ENCODE results near the gene LIPK. TPM values are rescaled to one million over a fixed set of nuclear protein-coding genes. Genes with fewer than 3 reads are reported as not detected.

LIPK gene
- polyA plus RNA-seq, 2 of the 4 experiments (the other 2 are of a cell fraction) = 0.05 TPM; not detected in 1

DNA sequence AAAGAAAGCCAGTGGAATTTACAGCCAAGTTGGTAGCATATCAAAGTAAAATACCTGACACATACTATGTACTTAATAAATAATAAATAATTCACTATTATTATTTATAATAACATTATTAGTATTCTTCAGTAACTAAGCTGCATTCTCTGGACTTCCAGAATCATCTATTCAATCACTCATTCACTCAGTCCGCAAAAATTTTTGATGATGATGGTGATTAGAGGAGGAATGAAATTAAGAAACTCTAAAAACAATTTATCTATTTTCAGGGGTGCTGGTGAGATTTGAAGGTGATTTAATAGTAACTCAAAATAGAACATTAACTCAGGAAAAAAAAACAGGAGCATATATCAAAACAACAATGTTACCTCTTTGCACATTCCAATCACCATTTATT lies 50.6 kb downstream of the LIPK start:
- H3K4me2 ChIP-seq = no peak overlapping the region
- ChIA-PET POLR2A (no interaction called here), CTCF (no interaction called here)
- no peaks in the 10 kb centered on the region for H3K9me3 ChIP-seq
- no peak overlapping the region for H3K4me3 ChIP-seq
- no peaks in the 10 kb centered on the region for H3K4me1 ChIP-seq
- DNase-seq (ENCODE audit: low read depth in 1 of 2, low spot score in 1 of 2) (no peak), ATAC-seq (no peak), FAIRE-seq (no peak)
- no peak overlapping the region for H3K27ac ChIP-seq
- 0% methylated on average over 1 of the region's 1 CpG for WGBS (ENCODE audit: missing lambda C conversion rate)
- no peak for TF ChIP-seq HOXA7 (CRISPR knock-in tag; IDR thresholded peaks at IDR 0.05)
- TF ChIP-seq MAFK (IDR thresholded peaks at IDR 0.05; ENCODE audit: partially characterized antibody) = peak; percentile 25

DNA sequence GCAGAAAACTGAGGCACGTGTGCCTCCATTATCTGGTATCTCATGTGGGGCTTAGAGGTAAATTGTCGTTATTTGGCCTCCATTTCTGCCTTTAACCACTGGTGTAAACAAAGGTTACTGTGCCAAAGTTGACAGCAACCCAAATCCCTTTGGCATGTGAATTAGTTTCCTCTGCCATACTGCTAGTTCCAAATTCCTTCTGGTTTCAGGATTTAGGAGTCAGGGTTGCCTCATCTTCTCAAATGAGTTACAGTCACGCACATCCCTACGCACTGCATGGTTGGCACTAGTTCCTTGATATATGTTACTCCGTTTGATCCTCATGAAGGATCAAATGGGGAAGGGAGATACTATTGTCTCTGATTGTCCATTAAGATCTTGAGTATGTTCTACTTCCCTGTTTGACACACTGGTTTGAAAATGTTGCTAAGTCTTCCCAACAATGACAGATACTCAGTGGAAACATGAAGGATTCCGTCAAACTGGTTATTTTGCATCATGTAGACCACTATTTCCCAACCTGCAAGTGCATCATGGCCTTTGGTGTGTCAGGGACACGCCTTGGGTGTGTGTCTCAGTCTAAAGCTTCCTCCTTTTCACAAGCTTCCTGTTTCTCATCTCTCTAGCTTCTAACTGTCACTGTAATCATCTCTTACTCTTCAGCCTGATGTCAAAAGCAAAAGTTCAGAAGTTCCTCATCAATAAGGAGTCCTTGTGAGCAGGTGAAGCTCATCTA lies 53.5 kb downstream of the LIPK start, which contains the start of gene LIPN:
LIPN (plus strand) TSS at position 655 of the 736 bp plus-strand sequence. CDS start 1,386 bp downstream, outside the sequence.
- Histone ChIP-seq H3K4me2 (no peak within 1 kb of the TSS), H3K9me3 (no peaks in the 10 kb centered on the region), H3K4me3 (no peak within 1 kb of the TSS), H3K4me1 (no peaks in the 10 kb centered on the region), H3K27ac (no peak within 1 kb of the TSS)
- ATAC-seq (no peak), DNase-seq (ENCODE audit: low read depth in 1 of 2, low spot score in 1 of 2) (no peak), FAIRE-seq (peak; percentile 56)
- CTCF ChIA-PET = interaction anchor here (0.6 kb wide), 1 partner anchor 966 kb away, joined by 4 read pairs; no protein-coding TSS in a partner anchor
- WGBS (ENCODE audit: missing lambda C conversion rate) = 68% methylated on average over 7 of the region's 7 CpGs
- POLR2A ChIA-PET = no interaction called here
- no peak for TF ChIP-seq JUNB (IDR thresholded peaks at IDR 0.05)
- TF ChIP-seq NFE2L2 (conservative IDR thresholded peaks at IDR 0.05; ENCODE audit: low read length) = no peak
- no peak for TF ChIP-seq ZFP36 (IDR thresholded peaks at IDR 0.05; ENCODE audit: borderline replicate concordance, partially characterized antibody)
- TF ChIP-seq MYC (IDR thresholded peaks at IDR 0.05; ENCODE audit: borderline replicate concordance, low read length) = no peak
- no peak for TF ChIP-seq CEBPB (IDR thresholded peaks at IDR 0.05)
- TF ChIP-seq, protein P1, sequence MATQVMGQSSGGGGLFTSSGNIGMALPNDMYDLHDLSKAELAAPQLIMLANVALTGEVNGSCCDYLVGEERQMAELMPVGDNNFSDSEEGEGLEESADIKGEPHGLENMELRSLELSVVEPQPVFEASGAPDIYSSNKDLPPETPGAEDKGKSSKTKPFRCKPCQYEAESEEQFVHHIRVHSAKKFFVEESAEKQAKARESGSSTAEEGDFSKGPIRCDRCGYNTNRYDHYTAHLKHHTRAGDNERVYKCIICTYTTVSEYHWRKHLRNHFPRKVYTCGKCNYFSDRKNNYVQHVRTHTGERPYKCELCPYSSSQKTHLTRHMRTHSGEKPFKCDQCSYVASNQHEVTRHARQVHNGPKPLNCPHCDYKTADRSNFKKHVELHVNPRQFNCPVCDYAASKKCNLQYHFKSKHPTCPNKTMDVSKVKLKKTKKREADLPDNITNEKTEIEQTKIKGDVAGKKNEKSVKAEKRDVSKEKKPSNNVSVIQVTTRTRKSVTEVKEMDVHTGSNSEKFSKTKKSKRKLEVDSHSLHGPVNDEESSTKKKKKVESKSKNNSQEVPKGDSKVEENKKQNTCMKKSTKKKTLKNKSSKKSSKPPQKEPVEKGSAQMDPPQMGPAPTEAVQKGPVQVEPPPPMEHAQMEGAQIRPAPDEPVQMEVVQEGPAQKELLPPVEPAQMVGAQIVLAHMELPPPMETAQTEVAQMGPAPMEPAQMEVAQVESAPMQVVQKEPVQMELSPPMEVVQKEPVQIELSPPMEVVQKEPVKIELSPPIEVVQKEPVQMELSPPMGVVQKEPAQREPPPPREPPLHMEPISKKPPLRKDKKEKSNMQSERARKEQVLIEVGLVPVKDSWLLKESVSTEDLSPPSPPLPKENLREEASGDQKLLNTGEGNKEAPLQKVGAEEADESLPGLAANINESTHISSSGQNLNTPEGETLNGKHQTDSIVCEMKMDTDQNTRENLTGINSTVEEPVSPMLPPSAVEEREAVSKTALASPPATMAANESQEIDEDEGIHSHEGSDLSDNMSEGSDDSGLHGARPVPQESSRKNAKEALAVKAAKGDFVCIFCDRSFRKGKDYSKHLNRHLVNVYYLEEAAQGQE (IDR thresholded peaks at IDR 0.05) = no peak
- TF ChIP-seq KDM1A (IDR thresholded peaks at IDR 0.05; ENCODE audit: low read depth) = no peak
- TF ChIP-seq HOXB5 (CRISPR knock-in tag; IDR thresholded peaks at IDR 0.05) = no peak
- TF ChIP-seq RCOR1 (IDR thresholded peaks at IDR 0.05; ENCODE audit: low read depth, low read length) = no peak
- no peak for TF ChIP-seq BHLHE40 (IDR thresholded peaks at IDR 0.05; ENCODE audit: low read depth, low read length)
- TF ChIP-seq SREBF2 (IDR thresholded peaks at IDR 0.05) = no peak
- no peak for TF ChIP-seq FOXS1 (CRISPR knock-in tag; IDR thresholded peaks at IDR 0.05)

- no peaks in the 10 kb centered on the region for H3K9me3 ChIP-seq
- TF ChIP-seq ZFP36 (IDR thresholded peaks at IDR 0.05; ENCODE audit: borderline replicate concordance, partially characterized antibody) (no peak), ZC3H11A (IDR thresholded peaks at IDR 0.05) (no peak), SMC3 (IDR thresholded peaks at IDR 0.05) (no peak), EHF (CRISPR knock-in tag; IDR thresholded peaks at IDR 0.05) (no peak), EHMT2 (IDR thresholded peaks at IDR 0.05; ENCODE audit: low read depth) (no peak)
- TF ChIP-seq, protein P2, sequence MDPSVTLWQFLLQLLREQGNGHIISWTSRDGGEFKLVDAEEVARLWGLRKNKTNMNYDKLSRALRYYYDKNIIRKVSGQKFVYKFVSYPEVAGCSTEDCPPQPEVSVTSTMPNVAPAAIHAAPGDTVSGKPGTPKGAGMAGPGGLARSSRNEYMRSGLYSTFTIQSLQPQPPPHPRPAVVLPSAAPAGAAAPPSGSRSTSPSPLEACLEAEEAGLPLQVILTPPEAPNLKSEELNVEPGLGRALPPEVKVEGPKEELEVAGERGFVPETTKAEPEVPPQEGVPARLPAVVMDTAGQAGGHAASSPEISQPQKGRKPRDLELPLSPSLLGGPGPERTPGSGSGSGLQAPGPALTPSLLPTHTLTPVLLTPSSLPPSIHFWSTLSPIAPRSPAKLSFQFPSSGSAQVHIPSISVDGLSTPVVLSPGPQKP (IDR thresholded peaks at IDR 0.05; ENCODE audit: low read depth, low read length) = no peak
- TF ChIP-seq, protein P1 (IDR thresholded peaks at IDR 0.05) = no peak
- no peaks in the 10 kb centered on the region for H3K4me1 ChIP-seq
- WGBS (ENCODE audit: missing lambda C conversion rate) = 62% methylated on average over 1 of the region's 1 CpG
- ChIA-PET POLR2A (no interaction called here), CTCF (no interaction called here)
- no peak overlapping the region for H3K4me2 ChIP-seq
- ATAC-seq = no peak
- H3K4me3 ChIP-seq = no peak overlapping the region
- no peak overlapping the region for H3K27ac ChIP-seq
- FAIRE-seq = no peak
- DNase-seq (ENCODE audit: low read depth in 1 of 2, low spot score in 1 of 2) = no peak
These were observed 56.9 kb downstream of the LIPK start for GRCh38 chr10:88762906-88763305.
